M059J (cell line): ENCODE data around the gene WNT11. TPM values are rescaled to one million over a fixed set of nuclear protein-coding genes. Genes with fewer than 3 reads are reported as not detected.
A peak's percentile ranks its signal among the peaks of the same experiment; 100 is the strongest.

Source experiments
- DNase-seq: peaks from one replicate; pipeline ENCODE4 v3.0.0-alpha.2; 2012; ENCODE audit warnings: low read depth
- total RNA-seq: library from RNA; depleted of rRNA; stranded (reverse); fragments of >200 nt; shearing (Covaris generic); gene quantifications from 2 replicates; pipeline ENCODE4 v1.2.3, GENCODE V29; 2014; rRNA removed

WNT11 gene
- total RNA-seq, 1 experiment from 2014 or later = 3.1 TPM

DNA sequence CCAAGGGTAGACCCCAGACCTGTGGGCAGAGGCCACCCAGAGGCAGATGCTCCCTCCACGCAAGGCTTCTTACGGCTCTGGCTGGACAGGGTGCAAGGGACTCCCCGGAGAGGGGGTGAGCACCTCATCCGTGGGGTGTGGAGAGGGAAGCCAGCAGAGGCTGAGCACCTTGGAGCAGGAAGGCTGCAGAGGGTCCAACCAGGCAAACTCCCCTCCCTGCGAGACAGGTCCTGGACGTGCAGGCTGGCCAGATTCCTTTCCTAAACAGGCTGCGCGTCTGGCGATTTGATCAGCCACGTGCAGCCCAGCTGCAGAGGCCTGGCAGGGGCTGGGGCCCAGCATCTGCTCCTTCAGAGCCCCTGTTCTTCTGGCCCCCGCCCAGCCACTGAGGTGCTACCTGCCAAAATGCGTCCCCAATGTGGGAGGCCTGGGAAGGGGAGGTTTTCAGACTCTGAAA is 49.3 kb downstream of the WNT11 start:
- DNase-seq = no peak

- no peak for DNase-seq
These were observed 50.6 kb downstream of the WNT11 start for GRCh38 chr11:76155500-76156227.

- peak; percentile 85 for DNase-seq
These were observed 52.8 kb downstream of the WNT11 start for GRCh38 chr11:76153571-76153923.

DNA sequence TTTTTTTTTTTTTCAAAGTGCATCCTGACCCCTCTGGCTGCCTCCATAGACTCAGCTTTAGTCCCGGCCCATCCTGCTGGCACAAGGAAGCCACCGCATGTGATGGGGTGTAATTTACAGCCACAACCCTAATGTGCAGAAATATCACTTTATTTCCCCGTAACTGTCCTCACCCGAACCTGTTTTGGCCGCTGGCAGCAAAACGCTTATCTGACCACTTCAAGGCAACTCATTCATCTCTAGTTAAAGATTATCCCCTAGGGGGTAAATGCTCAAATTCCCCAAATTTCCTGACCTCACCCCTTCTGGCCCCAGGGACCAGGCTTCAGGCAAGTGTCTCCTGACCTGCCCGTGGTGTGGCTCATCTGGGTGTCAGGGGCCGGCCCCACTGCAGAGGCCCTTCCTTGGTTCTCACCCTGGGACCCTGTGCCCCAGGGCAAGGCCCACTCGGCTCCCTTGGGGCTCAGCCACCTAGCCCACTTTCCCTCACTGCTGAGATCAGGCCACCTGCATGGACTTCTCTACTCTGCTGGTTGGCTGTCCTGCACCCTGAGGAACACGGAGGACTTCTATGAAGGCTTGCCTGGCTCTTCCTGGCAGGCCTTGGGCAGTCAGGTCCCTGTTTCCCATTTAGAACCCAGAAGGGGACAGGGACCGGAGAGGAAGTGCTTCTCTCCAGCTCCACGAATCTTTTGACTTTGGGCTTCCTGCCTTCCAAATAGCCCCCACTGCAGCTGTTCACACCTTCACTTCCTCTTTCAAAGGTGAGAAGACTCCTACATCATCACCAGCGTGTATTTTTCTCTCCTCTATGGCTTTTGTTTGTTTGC is 53.3 kb downstream of the WNT11 start:
- DNase-seq = no peak

- peak; percentile 80 for DNase-seq
These were observed 54.1 kb downstream of the WNT11 start for GRCh38 chr11:76152086-76152681.

GRCh38 chr11:76151556-76152085 is 54.7 kb downstream of the WNT11 start:
- DNase-seq = no peak

- no peak for DNase-seq
These were observed 56.2 kb downstream of the WNT11 start for GRCh38 chr11:76150141-76150540.

DNA sequence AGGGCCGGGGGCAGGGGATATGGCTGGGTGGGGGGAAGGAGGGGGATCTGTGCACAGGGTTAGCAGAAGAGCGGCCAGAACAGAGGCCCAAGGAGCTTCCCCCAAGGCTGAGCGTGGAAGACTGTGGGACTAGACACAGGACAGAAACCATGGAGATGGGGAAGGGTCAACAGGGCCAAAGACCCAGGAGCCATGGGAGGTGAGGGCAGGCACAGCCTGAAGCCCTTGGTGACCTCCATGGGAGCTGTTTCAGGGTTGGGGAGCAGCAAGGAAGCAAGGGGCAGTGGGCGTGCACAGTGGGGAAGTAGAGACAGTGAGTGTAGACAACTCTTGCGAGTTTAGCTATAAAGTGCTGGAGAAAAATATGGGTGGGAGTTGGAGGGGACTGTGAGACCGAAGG is 56.6 kb downstream of the WNT11 start:
- no peak for DNase-seq

DNA sequence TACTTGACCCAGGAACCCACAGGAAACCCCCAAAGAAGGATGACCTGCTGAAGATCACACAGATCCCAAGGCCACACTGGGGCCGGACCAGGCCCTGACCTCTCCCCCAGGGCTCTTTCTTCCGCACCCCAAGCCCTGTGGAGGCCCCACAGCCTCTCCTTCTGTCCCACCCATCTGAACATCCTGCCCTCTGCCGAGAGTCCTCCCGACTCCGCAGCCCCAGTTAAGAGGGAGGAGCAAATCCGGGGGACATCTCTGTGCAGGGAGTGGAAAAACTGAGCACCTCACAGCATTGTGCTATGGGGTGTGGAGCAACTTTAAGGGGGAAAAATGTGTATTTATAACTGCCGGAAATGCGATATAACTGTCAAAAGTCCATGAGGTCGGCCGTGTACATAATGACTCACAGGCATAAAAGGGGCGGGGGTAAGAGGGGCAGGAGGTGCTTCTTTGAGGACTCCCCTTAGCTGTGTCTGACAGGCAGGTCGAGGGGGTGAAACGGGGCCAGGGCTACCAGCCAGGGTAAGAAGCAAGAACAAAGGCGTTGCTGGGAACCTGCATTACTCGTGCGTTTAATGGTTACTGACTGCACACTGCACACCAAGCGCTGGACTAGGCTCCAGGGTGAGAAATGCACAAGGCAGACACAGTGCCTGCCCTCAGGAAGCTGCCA is 57.2 kb downstream of the WNT11 start:
- DNase-seq = no peak

- DNase-seq = no peak
These were observed 58.1 kb downstream of the WNT11 start for GRCh38 chr11:76148231-76148630.

GRCh38 chr11:76147106-76147740 is 59.1 kb downstream of the WNT11 start:
- no peak for DNase-seq

- no peak for DNase-seq
These were observed 63.0 kb downstream of the WNT11 start for GRCh38 chr11:76143274-76143673.

GRCh38 chr11:76141901-76142588 is 64.3 kb downstream of the WNT11 start:
- DNase-seq = no peak

- DNase-seq = no peak
These were observed 65.3 kb downstream of the WNT11 start for GRCh38 chr11:76140912-76141574.

DNA sequence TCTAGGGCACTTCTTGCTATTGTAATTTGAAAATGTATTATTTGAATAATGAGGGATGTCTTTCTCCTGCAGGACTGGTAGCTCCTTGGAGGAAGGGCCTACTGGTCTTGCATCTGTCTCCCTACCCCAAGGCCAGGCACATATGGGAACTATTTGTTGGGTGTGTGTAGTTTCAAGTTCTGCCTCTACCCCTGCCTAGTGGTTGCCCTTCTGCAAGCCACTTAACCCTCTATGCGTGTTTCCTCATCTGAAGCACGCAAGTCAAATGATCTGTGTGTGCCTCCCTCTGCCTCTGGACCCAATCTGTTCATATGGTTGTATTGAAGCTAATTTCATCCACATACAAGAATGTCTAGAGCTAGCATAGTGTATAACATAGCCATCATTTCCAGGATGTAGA is 67.0 kb downstream of the WNT11 start:
- no peak for DNase-seq

Other genes with a start within 250 kb of the WNT11 start
- 33.9 and 59.5 TPM in 2 replicates for gene THAP12, start 174.6 kb upstream of the WNT11 start, total RNA-seq
- gene GVQW3, start 174.8 kb upstream of the WNT11 start, total RNA-seq = 1.4 and 3.0 TPM in 2 replicates
- 19.0 and 30.1 TPM in 2 replicates for gene EMSY, start 238.5 kb upstream of the WNT11 start, total RNA-seq